Measurements from ENCODE around the gene CCDC197. TPM values are rescaled to one million over a fixed set of nuclear protein-coding genes. Genes with fewer than 3 reads are reported as not detected.

The CCDC197 gene
- total and polyA plus RNA-seq, 2 of the 4 experiments (the other 2 are of a cell fraction), result not detected

GRCh38 chr14:93951635-93952540 is 45.2 kb upstream of the CCDC197 start:
- no TSS peak for BruUV-seq (replicated peaks)
- WGBS, 2 experiments (ENCODE audit: extremely low coverage in 2 of 2, insufficient read length in 1 of 2), result no CpG with 5 or more reads among the region's 7 CpGs
- Histone ChIP-seq H3K4me2 (ENCODE audit: low read depth, low read length) (no peak overlapping the region), H3K14ac (replicated peaks; ENCODE audit: low read depth, low read length) (no peak overlapping the region), H4K8ac (ENCODE audit: low read depth in 2 of 2, low read length in 2 of 2) (no peak overlapping the region), H3K18ac (ENCODE audit: low read depth, low read length) (no peak overlapping the region), H3K56ac (ENCODE audit: extremely low read depth, insufficient read depth, low read length) (no peak overlapping the region), H2BK5ac (ENCODE audit: low read depth, low read length, poor library complexity, severe bottlenecking) (no peak overlapping the region), H4K5ac (ENCODE audit: low read depth, low read length) (no peak overlapping the region), H2AFZ (replicated peaks; ENCODE audit: low read length, poor library complexity) (no peak overlapping the region), H3K27me3 (ENCODE audit: control insufficient read depth, insufficient read depth, low read length) (peaks cover 2% of the 10 kb centered on the region; the same call in 1 of the 2 replicates), H3K4ac (ENCODE audit: low read depth, low read length) (no peak overlapping the region), H2BK20ac (ENCODE audit: low read depth, low read length) (no peak overlapping the region), H3K27ac (ENCODE audit: insufficient read depth, low read length) (no peak overlapping the region), H3K4me3 (ENCODE audit: insufficient read depth, low read depth, low read length) (no peak overlapping the region), H3K9ac (ENCODE audit: low read depth, low read length) (no peak overlapping the region), H4K20me1 (ENCODE audit: insufficient read depth, low read length) (no peaks in the 10 kb centered on the region), H3K9me3 (ENCODE audit: control insufficient read depth, insufficient read depth, low read length) (no peaks in the 10 kb centered on the region), H3K4me1 (ENCODE audit: control insufficient read depth, insufficient read depth, low read length) (no peaks in the 10 kb centered on the region), H2AK5ac (ENCODE audit: low read depth, low read length) (no peak overlapping the region), H2BK15ac (ENCODE audit: low read depth, low read length) (no peak overlapping the region), H3K36me3 (ENCODE audit: control insufficient read depth, insufficient read depth, low read length) (no peaks in the 10 kb centered on the region), H2AK9ac (replicated peaks; ENCODE audit: low read depth, low read length, poor library complexity) (no peak overlapping the region), H3K23ac (ENCODE audit: low read depth, low read length) (no peak overlapping the region), H2BK120ac (ENCODE audit: low read depth, low read length) (no peak overlapping the region), H3K9me1 (ENCODE audit: insufficient read depth, low read length) (no peaks in the 10 kb centered on the region), H3K79me1 (ENCODE audit: low read depth in 1 of 2, low read length in 2 of 2) (no peaks in the 10 kb centered on the region), H4K91ac (ENCODE audit: insufficient read depth, low read depth, low read length) (no peak overlapping the region)
- no peak for TF ChIP-seq SMC3 (IDR thresholded peaks at IDR 0.05; ENCODE audit: low read depth, low read length)
- no peak for TF ChIP-seq FOS (IDR thresholded peaks at IDR 0.05; ENCODE audit: low read depth, low read length)
- no peak for TF ChIP-seq RFX5 (IDR thresholded peaks at IDR 0.05; ENCODE audit: low read depth, low read length)
- no peak for TF ChIP-seq RAD21 (IDR thresholded peaks at IDR 0.05; ENCODE audit: low read length)
- no peak for TF ChIP-seq MAZ (IDR thresholded peaks at IDR 0.05; ENCODE audit: borderline replicate concordance, low read depth, low read length)
- TF ChIP-seq CEBPB (IDR thresholded peaks at IDR 0.05; ENCODE audit: low read depth, low read length), result no peak
- TF ChIP-seq BHLHE40 (IDR thresholded peaks at IDR 0.05; ENCODE audit: low read depth, low read length), result no peak
- no peak for TF ChIP-seq CHD1 (IDR thresholded peaks at IDR 0.05; ENCODE audit: low read depth, low read length)
- no peak for TF ChIP-seq NFE2L2 (IDR thresholded peaks at IDR 0.05; ENCODE audit: low read depth, low read length)
- TF ChIP-seq MAFK (IDR thresholded peaks at IDR 0.05; ENCODE audit: low read depth, low read length), result no peak
- TF ChIP-seq CTCF (conservative IDR thresholded peaks at IDR 0.05; ENCODE audit: low read depth, low read length), result no peak
- TF ChIP-seq MXI1 (IDR thresholded peaks at IDR 0.05; ENCODE audit: borderline replicate concordance, low read depth, low read length), result no peak
- in situ Hi-C loops (cut with MboI; ENCODE audit: low sequenced_read_pairs), result no loop called here
- ATAC-seq (ENCODE audit: low read depth) (no peak), DNase-seq (peak; percentile 7)
- intact Hi-C loops (cut with micrococcal nuclease), result no loop called here
- POLR2A ChIA-PET (ENCODE audit: unreplicated experiment), result no interaction called here
- dilution Hi-C loops (cut with HindIII; ENCODE audit: low sequenced_read_pairs, unreplicated experiment), result no loop called here
- CTCF ChIA-PET, result interaction anchor here (1.7 kb wide), 1 partner anchor 12 kb away, joined by 8 read pairs; no protein-coding TSS in a partner anchor

Data from IMR-90 (cell line).